ENCODE results near the gene ATRNL1. TPM values are rescaled to one million over a fixed set of nuclear protein-coding genes. Genes with fewer than 3 reads are reported as not detected.

ATRNL1 gene
- total and polyA plus RNA-seq, 2 experiments from 2014 or later: 4.8 to 29.7 TPM

- DNase-seq (ENCODE audit: low spot score) (no peak), ATAC-seq (no peak)
- H2AFZ ChIP-seq: no peak overlapping the region
- H3K4me3 Mint-ChIP-seq: no peak overlapping the region
- H3K4me1 Mint-ChIP-seq: no peaks in the 10 kb centered on the region
- H3K79me2 ChIP-seq (replicated peaks; ENCODE audit: insufficient read depth): no peaks in the 10 kb centered on the region
- no peaks in the 10 kb centered on the region for H3K4me1 ChIP-seq (ENCODE audit: insufficient read depth)
- H3K27me3 ChIP-seq (ENCODE audit: insufficient read depth): no peaks in the 10 kb centered on the region
- H3K27me3 Mint-ChIP-seq (ENCODE audit: insufficient read depth, low read depth, poor library complexity): peaks cover 3% of the 10 kb centered on the region
- no peaks in the 10 kb centered on the region for H3K9me3 Mint-ChIP-seq
- H3F3A ChIP-seq (replicated peaks; ENCODE audit: low read depth): no peaks in the 10 kb centered on the region
- H3K27ac Mint-ChIP-seq: no peak overlapping the region
- no peak overlapping the region for H3K4me2 ChIP-seq
- no peak overlapping the region for H3K27ac ChIP-seq (ENCODE audit: low read depth)
- no peaks in the 10 kb centered on the region for H3K36me3 Mint-ChIP-seq (ENCODE audit: low read depth)
- no peak overlapping the region for H3K4me3 ChIP-seq
- H3K36me3 ChIP-seq (ENCODE audit: insufficient read depth): no peaks in the 10 kb centered on the region
- TF ChIP-seq ZNF331 (CRISPR knock-in tag; IDR thresholded peaks at IDR 0.05; ENCODE audit: low read depth) (no peak), JUNB (IDR thresholded peaks at IDR 0.05; ENCODE audit: unreplicated experiment) (no peak), CREB1 (CRISPR knock-in tag; IDR thresholded peaks at IDR 0.05; ENCODE audit: low read depth) (no peak), REST (IDR thresholded peaks at IDR 0.05; ENCODE audit: unreplicated experiment) (no peak), EZH2 (IDR thresholded peaks at IDR 0.05; ENCODE audit: low read depth, unreplicated experiment) (no peak), EZH2phosphoT487 (IDR thresholded peaks at IDR 0.05; ENCODE audit: unreplicated experiment) (no peak), ZNF114 (CRISPR knock-in tag; IDR thresholded peaks at IDR 0.05) (no peak), NANOG (IDR thresholded peaks at IDR 0.05; ENCODE audit: borderline replicate concordance) (no peak), STAT1 (IDR thresholded peaks at IDR 0.05; ENCODE audit: unreplicated experiment) (no peak), POLR2AphosphoS5 (IDR thresholded peaks at IDR 0.05; ENCODE audit: low read depth) (no peak), ZNF462 (CRISPR knock-in tag; IDR thresholded peaks at IDR 0.05) (no peak), CTCF (conservative IDR thresholded peaks at IDR 0.05; ENCODE audit: low read depth in 2 of 2) (no peak)
- TF ChIP-seq, protein P1, sequence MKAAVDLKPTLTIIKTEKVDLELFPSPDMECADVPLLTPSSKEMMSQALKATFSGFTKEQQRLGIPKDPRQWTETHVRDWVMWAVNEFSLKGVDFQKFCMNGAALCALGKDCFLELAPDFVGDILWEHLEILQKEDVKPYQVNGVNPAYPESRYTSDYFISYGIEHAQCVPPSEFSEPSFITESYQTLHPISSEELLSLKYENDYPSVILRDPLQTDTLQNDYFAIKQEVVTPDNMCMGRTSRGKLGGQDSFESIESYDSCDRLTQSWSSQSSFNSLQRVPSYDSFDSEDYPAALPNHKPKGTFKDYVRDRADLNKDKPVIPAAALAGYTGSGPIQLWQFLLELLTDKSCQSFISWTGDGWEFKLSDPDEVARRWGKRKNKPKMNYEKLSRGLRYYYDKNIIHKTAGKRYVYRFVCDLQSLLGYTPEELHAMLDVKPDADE (IDR thresholded peaks at IDR 0.05): no peak
- H3K9me2 ChIP-seq (ENCODE audit: insufficient read depth): no peaks in the 10 kb centered on the region
- H4K20me1 ChIP-seq (replicated peaks; ENCODE audit: insufficient read depth): no peaks in the 10 kb centered on the region
These were observed 773.5 kb downstream of the ATRNL1 start for GRCh38 chr10:115866691-115867090.

Data from GM23338 (cell line).